Measurements from ENCODE around the gene FGD6.

DNA sequence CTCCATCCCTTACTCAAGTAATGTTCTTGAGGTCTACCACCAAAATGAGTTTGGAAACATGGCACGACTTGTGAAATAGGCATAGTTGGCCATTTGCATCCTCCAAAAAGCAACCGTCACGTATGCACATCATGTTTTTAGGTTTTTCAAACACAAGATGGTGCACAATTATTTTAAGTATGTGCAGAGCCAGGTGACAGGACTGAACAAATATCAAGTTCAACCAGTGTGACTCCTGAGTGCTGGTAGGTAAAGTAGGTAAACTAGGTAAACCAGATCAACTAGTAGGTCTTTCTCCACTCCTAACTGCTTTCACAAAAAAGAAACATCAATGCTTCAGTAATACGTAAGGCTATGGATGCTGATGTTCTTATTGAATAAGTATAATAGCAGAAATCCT, 39.1 kb downstream of the FGD6 start:
- TF ChIP-seq GATA2 (IDR thresholded peaks at IDR 0.05; ENCODE audit: low read depth, low read length) = no peak
- TF ChIP-seq GATA3 (IDR thresholded peaks at IDR 0.05; ENCODE audit: low read depth, low read length) = no peak

Data from SH-SY5Y (cell line).